D341Med (cell line): ENCODE results near the gene LRTM2.
"Not testable (repeated sequence)": the region's sequence is repeated elsewhere in the genome, so short reads cannot be mapped to it uniquely, and the experiment has no call there.

Source experiments
- DNase-seq: peaks from one replicate; pipeline ENCODE4 v3.0.0; 2012; ENCODE audit warnings: low spot score

Gene LRTM2

DNA sequence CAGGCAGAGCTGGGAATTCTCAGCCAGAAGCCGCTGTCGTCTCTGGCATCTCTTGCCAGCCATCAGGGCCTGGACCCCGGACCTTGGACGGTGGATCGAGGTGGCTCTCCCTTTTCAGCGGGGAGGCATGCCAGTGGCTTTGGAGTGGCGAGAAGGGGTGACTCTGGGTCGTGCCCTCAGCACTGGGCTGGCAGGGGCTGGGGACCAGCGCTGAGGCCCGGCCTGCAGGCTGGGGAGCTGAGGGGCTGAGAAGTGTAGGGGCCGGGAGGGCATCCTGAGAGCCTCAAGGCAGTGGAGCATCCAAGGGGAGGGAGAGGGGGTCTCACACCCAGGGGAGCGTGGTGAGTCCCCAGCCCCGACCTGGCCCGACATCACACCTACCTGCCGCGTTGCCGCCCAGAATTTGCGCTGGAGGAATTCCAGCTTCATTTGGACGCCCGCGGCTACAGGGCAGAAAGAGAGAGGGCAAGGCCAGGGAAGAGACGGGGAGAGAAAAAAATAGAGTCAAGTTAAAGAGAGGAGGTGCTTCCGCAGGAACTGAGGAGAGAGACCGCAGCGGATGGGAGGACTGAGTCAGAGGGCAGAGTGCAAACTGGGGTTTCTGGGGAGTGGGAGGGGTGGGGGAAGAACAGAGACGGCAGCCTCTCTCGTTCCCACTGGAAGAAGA lies 9.0 kb upstream of the LRTM2 start:
- no peak for DNase-seq

GRCh38 chr12:1811948-1812291 lies 8.4 kb upstream of the LRTM2 start:
- no peak for DNase-seq

DNA sequence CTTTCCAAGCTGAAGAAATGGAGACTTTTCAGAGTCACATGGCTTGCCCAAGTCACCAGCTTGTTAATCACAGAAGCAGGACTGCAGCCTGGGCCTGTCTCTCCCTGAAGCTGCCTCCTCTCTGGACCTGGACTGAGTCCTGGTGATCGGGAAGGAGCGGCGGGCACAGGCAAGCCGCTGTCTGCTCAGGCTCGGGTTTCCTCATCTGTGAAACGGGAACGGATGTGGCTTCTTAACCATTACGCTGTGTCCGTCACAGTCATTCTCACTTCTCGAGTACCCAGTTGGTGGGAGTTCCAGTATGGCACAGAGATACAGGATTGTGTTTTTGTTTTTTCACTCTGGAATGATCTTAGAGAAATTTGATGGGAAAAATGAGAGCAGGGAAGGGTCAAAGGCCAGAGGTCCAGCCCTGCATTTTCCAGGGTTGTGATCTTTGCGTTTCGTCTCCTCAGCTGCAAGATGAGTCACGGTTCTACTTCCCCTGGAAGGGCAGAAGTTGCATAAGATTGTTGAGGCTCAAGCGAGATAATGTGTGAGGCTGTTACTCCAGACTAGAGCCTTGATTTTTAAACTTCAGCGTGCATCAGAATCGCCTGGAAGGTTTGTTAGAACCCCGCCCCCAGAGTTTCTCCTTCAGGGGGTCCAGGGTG lies 7.6 kb upstream of the LRTM2 start:
- no peak for DNase-seq

DNA sequence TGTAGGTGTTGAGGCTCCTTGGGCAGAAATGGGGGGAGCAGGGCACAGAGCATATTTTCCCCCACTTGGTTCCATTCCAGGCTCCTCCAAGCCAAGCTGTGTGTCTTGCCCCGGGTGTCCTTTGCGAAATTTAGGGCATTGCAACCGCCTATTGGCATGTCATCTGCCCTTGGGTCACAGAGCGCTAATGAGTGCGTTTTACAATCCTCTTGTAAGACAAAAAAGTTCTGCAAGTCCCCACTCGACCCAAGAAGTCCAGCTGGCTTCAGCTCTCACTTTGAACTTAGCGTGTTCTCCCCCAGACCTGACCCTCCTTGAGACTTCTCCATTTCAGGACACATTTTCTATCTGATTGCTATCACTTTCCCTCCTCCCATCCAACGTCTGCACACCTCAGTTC lies 6.1 kb upstream of the LRTM2 start:
- no peak for DNase-seq

- no peak for DNase-seq
Observed at GRCh38 chr12:1815108-1815507, 5.3 kb upstream of the LRTM2 start.

DNA sequence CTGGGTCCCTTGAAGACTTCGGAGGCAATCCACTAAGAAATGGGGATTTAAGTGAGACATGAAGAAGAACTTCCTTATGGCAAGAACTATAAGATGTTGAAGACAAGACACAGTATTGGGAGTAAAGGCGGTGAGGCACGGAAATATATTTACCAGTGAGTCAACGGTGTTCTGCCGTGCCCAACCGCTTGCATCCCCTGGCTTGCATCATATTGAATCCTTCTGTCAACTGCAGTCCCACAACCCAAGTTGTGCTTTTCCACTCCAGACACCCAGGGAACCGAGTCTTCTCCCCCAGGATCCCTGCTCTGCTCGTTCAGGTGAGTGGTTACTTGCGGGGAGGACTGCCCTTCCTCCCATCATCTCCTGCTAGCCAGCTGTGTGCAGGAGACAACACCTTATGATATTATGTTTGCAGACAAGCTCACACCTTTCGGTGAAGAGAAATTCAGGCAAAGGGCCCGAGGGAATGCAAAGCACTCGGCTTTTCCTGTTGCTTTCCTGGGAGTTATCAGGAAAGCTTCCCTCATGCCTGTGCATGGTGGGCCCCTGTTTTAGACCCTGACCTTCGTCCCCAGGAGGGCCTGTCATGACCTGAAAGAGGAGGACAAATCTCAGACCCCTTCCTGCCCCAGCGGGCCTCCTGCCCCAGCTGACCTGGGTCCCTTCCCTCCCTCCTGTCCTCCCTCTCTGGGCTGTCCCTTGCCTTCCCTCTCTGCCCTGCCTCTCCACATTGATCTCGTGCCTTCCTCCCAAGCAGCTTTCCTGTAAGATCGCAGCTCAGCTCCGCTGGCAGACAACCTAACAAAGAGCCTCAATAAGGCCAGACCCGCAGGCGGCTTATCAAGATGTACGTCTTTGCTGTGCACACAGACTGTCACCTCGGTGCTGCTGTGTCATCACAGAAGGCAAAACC lies 4.3 kb upstream of the LRTM2 start:
- DNase-seq: no peak

DNA sequence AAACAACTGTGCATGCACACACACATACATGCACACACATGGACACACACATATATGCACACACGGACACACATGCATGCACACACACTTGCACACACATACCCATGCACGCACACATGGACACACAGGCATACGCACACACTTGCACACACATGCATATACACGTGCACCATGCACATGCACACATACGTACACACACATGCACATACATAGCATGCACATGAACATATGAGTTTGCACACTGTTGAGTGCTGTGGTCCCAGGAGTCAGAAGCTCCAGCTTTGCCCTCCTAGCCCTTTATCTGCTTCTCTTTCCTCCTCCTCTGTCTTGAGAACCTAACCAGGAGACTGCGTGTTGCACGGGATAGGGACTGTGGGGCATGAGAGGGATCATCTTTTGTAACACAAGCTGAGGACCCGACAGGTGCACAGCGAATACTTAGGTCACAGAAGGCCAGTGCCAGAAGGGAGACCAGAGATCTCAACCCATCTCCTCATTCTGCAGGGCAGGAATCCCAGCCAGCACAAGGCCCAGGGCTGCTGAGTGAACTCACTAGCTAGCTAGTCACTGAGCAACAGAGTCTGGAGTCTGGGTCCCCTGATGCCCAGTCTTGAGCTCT lies 3.5 kb upstream of the LRTM2 start:
- no peak for DNase-seq

- not testable (repeated sequence) for DNase-seq
Observed at GRCh38 chr12:1817928-1818327, 2.4 kb upstream of the LRTM2 start.

DNA sequence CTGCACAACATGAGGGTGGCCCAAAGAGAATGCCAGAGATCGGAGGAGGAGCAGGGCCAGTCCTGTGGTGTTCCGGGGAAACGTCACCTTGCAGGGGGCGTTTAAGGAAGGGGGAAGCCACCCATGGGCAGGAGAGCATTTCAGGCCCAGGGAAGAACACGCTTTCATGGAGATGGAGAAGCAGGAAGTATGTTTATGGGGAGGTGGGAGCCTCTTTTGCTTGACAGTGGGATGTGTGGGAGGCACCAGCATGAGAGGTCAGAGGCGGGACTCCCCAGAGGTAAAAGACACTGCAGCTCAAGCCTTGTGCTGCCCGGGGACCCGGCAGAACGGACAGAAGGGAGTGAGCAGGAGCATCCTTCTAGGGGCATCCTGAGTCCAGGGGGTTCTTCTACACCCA lies 1.3 kb upstream of the LRTM2 start:
- DNase-seq: no peak

GRCh38 chr12:1819571-1819970 lies 794 bp upstream of the LRTM2 start:
- DNase-seq: no peak

DNA sequence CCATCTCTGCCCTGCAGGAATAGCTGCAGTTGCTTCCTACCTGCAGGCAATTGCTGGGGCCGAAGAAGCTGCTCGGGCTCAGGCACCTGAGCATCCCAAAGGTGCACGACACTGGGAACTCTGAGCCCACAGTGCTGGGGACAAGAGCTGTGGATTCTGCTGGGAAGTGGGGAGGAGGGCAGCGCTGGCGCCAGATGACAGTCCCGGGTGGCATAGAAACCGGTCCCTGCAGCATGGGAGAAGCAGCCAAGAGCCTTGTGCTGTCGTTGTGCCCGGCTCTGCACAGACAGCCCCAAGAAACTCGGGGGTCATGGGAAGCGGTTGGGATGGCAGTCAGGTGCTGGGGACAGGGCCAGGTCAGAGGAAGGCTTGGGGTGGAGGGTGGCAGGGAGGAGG lies 529 bp downstream of the LRTM2 start:
- no peak for DNase-seq

- DNase-seq: no peak
Observed at GRCh38 chr12:1821805-1822204, 1.4 kb downstream of the LRTM2 start.

GRCh38 chr12:1822699-1823098 lies 2.3 kb downstream of the LRTM2 start:
- DNase-seq: no peak

DNA sequence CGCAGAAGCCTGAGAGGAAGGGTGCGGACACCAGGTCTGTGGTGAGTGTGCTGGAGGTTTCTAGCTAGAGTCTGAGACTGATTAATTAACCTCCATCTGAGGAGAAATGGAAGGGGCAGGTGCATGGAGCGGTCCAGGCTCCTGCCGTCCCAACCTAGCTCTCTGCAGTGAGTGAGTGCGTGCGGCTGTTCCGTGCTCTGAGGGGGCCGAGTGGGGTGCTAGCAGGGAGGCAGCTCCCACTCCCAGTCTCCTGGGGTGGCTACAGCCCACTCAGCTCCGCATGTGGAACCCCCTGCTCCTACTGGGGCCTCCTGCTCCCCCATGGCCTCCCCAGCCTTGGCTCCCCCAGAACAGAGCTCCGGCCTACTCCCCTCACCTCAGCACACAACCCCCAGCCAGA lies 2.9 kb downstream of the LRTM2 start:
- no peak for DNase-seq

DNA sequence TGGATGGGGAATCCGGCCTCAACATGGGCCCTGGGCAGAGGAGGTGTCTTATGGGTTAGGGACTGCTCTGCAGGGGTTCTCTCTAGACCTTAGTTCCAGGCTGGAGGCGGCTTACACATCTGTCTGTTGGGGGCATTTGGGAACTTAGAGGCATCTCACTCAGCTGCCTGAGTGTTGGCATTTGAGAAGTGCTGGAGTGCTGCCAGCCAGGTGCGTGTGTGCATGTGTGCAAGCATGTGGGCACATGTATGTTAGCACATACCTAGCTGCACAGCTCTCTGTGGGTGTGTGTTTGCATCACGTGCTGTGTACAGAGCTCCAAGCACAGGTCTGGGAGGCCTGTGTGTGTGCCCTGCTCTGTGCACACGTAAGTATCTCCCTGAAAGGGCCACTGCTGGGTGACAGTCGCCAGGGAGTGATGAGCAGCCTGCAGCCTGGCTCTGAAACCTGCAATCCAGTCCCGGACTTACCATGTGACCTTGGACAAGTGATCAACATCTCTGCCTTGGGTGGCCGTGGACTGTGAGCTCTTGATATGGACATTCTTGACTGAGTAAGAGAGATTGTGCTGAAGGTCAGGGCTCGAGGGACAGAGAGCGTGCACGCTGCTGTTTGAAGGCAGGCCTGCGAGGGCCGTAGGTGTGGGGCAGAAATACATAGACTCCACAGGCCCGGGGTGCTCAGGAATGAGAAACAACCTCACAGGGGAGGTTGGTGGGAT lies 5.2 kb downstream of the LRTM2 start:
- no peak for DNase-seq

GRCh38 chr12:1826401-1826800 lies 6.0 kb downstream of the LRTM2 start:
- no peak for DNase-seq

DNA sequence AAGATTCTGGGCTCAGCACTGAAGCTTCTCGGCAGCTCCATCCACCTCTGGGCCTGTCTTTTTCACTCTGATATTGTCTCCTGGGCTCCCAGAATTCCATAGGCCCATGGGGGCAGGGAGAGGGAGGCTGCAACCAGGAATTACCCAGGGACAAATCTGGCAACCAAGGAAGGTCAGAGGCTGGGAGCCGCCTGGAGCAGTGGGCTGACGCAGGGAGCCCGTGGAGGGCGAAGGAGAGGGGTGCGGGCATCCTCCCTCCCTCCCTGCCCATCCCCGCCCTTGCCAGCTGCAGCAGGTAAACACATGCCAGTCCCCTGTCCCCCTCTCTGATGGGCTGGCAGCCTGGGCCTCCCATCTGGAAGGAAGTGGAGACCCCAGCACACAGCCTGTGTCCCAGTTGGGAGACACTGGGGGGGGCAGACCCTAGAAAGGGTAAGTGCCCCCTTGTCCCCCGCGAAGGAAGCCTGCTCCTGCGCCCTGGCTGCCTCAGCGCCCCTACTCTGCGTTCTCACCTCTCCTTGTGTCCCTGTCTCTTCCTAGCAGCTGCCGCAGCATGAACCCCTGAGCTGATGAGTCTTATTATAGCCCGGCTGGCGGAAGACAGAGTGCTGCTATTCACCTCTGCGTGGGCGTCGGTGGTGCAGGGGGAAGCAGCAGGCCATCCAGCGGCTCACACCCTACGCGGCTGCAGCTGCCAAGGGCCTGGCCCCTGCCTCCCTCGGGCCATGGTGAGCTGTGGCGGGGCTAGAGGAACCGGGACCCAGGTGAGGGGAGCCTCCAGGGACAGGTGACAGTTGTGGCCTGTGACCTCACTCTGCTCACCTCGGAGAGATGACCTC lies 6.7 kb downstream of the LRTM2 start:
- DNase-seq: no peak

GRCh38 chr12:1827826-1828805 lies 7.8 kb downstream of the LRTM2 start:
- no peak for DNase-seq

DNA sequence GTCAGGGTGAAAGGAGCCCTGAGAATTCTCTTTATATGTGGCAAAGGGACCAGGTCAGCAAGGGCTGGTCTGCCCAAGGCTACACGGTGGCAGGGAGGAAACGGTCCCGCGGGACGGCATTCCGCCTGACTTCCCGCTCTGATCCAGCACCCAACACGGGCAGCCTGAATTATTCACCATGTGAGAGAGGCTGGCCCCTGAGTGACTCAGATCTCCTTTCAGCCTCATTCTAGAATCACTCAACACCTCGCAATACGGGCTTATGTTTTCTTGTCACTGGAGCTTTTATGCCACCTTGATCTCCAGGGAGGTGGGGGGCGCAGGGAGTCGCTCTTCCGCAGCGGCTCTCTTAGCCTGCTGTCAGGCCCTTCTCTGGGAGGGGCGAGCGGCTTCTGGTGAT lies 8.5 kb downstream of the LRTM2 start:
- DNase-seq: no peak
